Panc1 (cell line): ENCODE measurements around the gene DNAJC10. TPM values are rescaled to one million over a fixed set of nuclear protein-coding genes. Genes with fewer than 3 reads are reported as not detected.

ENCODE experiments used
- ATAC-seq: fragments of 200-7000 bp; cut with Tn5 transposase; 2 replicates; pipeline ENCODE4 v1.9.1; 2020; ENCODE audit warnings: mild to moderate bottlenecking, moderate library complexity
- BruUV-seq: library from RNA; stranded (reverse); fragments of 400-500 nt; replicated peaks from 2 replicates; lab custom pipeline; 2021; lab: Mats Ljungman, UMichigan
- CTCF ChIA-PET: fragments of 300-600 bp; sonication (Branson Sonifier 250); formaldehyde crosslinking; loops from one replicate; lab custom pipeline; 2022; ENCODE audit warnings: antibody characterized with exemption; lab: Charles Lee
- POLR2A ChIA-PET: fragments of 300-600 bp; sonication (Branson Sonifier 250); formaldehyde crosslinking; loops from one replicate; lab custom pipeline; 2022; ENCODE audit warnings: antibody characterized with exemption; lab: Charles Lee
- DNase-seq: peaks from one replicate; pipeline ENCODE4 v3.0.0-alpha.2; 2010; ENCODE audit warnings: low read depth, low spot score
- H3K27ac ChIP-seq: 2 replicates; pipeline ENCODE4 v1.5.1; 2011; ENCODE audit warnings: mild to moderate bottlenecking, low read length, inconsistent platforms
- H3K27me3 ChIP-seq: fragments of 200-500 bp; sonication (Bioruptor generic); 2 replicates; pipeline ENCODE4 v1.6.0; 2014; ENCODE audit warnings: low read length, inconsistent platforms; ENCODE audit not compliant: control insufficient read depth, insufficient read depth
- H3K36me3 ChIP-seq: fragments of 200-500 bp; sonication (Bioruptor generic); 2 replicates; pipeline ENCODE4 v1.5.1; 2014; ENCODE audit warnings: inconsistent platforms, mild to moderate bottlenecking, low read length, moderate library complexity; ENCODE audit not compliant: control insufficient read depth, insufficient read depth
- H3K4me1 ChIP-seq: 2 replicates; pipeline ENCODE4 v1.5.1; 2011; ENCODE audit warnings: inconsistent platforms, mild to moderate bottlenecking, low read length, moderate library complexity; ENCODE audit not compliant: control insufficient read depth, insufficient read depth
- H3K4me3 ChIP-seq, 2 experiments: 2 replicates each; pipeline ENCODE4 v1.5.1; 2011 to 2012; ENCODE audit warnings: low read depth in 2 of 2, low read length in 2 of 2, mild to moderate bottlenecking in 2 of 2, inconsistent platforms in 1 of 2, moderate library complexity in 1 of 2
- H3K9me3 ChIP-seq: fragments of 200-500 bp; sonication (Bioruptor generic); 2 replicates; pipeline ENCODE4 v1.5.1; 2014; ENCODE audit warnings: low read depth, mild to moderate bottlenecking, inconsistent platforms, low read length, moderate library complexity; ENCODE audit not compliant: control insufficient read depth, insufficient read depth
- CTCF ChIP-seq: fragments of 450-650 bp; IDR thresholded peaks from 2 replicates; pipeline ENCODE4 v1.5.1; 2017; ENCODE audit warnings: mild to moderate bottlenecking
- POLR2AphosphoS5 ChIP-seq: IDR thresholded peaks from 2 replicates; pipeline ENCODE4 v1.6.1; 2012; ENCODE audit warnings: mild to moderate bottlenecking, low read depth, low read length, moderate library complexity
- REST ChIP-seq, 2 experiments: IDR thresholded peaks; 2 replicates each; pipeline ENCODE4 v1.6.1; 2011 to 2012; ENCODE audit warnings: low read depth in 2 of 2, control low read depth in 1 of 2, low read length in 1 of 2, mild to moderate bottlenecking in 1 of 2, moderate library complexity in 1 of 2; ENCODE audit not compliant: insufficient read depth in 1 of 2
- SIN3A ChIP-seq: IDR thresholded peaks from 2 replicates; pipeline ENCODE4 v1.6.1; 2012; ENCODE audit warnings: low read depth, mild to moderate bottlenecking, low read length, moderate library complexity, borderline replicate concordance; ENCODE audit not compliant: insufficient read depth
- TCF7L2 ChIP-seq: IDR thresholded peaks from 2 replicates; pipeline ENCODE4 v1.6.1; 2011; ENCODE audit warnings: mild to moderate bottlenecking, low read depth, low read length, inconsistent platforms
- in situ Hi-C: cut with HindIII; loops from 2 replicates; pipeline ENCODE4 v1.10.0; 2016; ENCODE audit warnings: low sequenced_read_pairs, low pct_unique_long_range_greater_than_20kb
- intact Hi-C: fragments of 100-400 bp; cut with micrococcal nuclease; formaldehyde crosslinking; loops from one replicate; pipeline ENCODE4 v1.10.0; 2022; ENCODE audit not compliant: unreplicated experiment
- total RNA-seq: library from RNA; stranded (reverse); gene quantifications from one replicate; pipeline ENCODE4 v1.2.1, GENCODE V29; 2021; ENCODE audit not compliant: unreplicated experiment

DNAJC10 gene
- total RNA-seq, 1 experiment from 2014 or later = 122 TPM

- in situ Hi-C loops (no loop called here), intact Hi-C loops (no loop called here)
- Histone ChIP-seq H3K36me3 (no peaks in the 10 kb centered on the region), H3K4me1 (no peaks in the 10 kb centered on the region), H3K4me3 (no peak overlapping the region), H3K27ac (no peak overlapping the region), H3K27me3 (no peaks in the 10 kb centered on the region), H3K9me3 (no peaks in the 10 kb centered on the region)
- ATAC-seq = no peak
- no peak for DNase-seq
- BruUV-seq = no TSS peak
- CTCF ChIA-PET = no interaction called here
- POLR2A ChIA-PET = no interaction called here
- TF ChIP-seq CTCF = no peak
- TF ChIP-seq SIN3A = no peak
- no peak for TF ChIP-seq TCF7L2
- no peak for TF ChIP-seq REST (IDR thresholded peaks at IDR 0.05; ENCODE audit: insufficient read depth in 1 of 2, low read depth in 2 of 2, low read length in 1 of 2)
- TF ChIP-seq POLR2AphosphoS5 = no peak
Observed at GRCh38 chr2:182792441-182792840, 76.4 kb downstream of the DNAJC10 start.

- ATAC-seq (no peak), DNase-seq (no peak)
- no peaks in the 10 kb centered on the region for H3K9me3 ChIP-seq
- in situ Hi-C loops (no loop called here), intact Hi-C loops (no loop called here)
- TF ChIP-seq POLR2AphosphoS5 = no peak
- no peak for TF ChIP-seq SIN3A
- TF ChIP-seq REST (IDR thresholded peaks at IDR 0.05; ENCODE audit: insufficient read depth in 1 of 2, low read depth in 2 of 2, low read length in 1 of 2) = no peak
- no peak for TF ChIP-seq CTCF
- TF ChIP-seq TCF7L2 = no peak
- CTCF ChIA-PET = no interaction called here
- no peak overlapping the region for H3K4me3 ChIP-seq
- POLR2A ChIA-PET = no interaction called here
- no peaks in the 10 kb centered on the region for H3K36me3 ChIP-seq
- BruUV-seq = no TSS peak
- H3K4me1 ChIP-seq = no peaks in the 10 kb centered on the region
- peaks cover 3% of the 10 kb centered on the region; the same call in 1 of the 2 replicates for H3K27me3 ChIP-seq
- no peak overlapping the region for H3K27ac ChIP-seq
Observed at GRCh38 chr2:182798736-182799135, 82.7 kb downstream of the DNAJC10 start.
